Hepatocyte (in vitro differentiated cells): ENCODE data around the gene SRPK2. TPM values are rescaled to one million over a fixed set of nuclear protein-coding genes. Genes with fewer than 3 reads are reported as not detected.
A peak's percentile ranks its signal among the peaks of the same experiment; 100 is the strongest.

Experiments
- DNase-seq: peaks from one replicate; pipeline ENCODE4 v3.0.0-alpha.2; 2016; ENCODE audit warnings: low spot score
- H2AFZ ChIP-seq: fragments of 200-600 bp; sonication (generic); 2 replicates; pipeline ENCODE4 v1.6.0; 2016; ENCODE audit warnings: antibody characterized with exemption, mild to moderate bottlenecking
- H3K27ac ChIP-seq: fragments of 200-600 bp; sonication (generic); 2 replicates; pipeline ENCODE4 v1.5.1; 2016; ENCODE audit warnings: mild to moderate bottlenecking
- H3K27me3 ChIP-seq: fragments of 200-600 bp; sonication (generic); 2 replicates; pipeline ENCODE4 v1.6.1; 2016
- H3K36me3 ChIP-seq: fragments of 200-600 bp; sonication (generic); replicated peaks from 2 replicates; pipeline ENCODE4 v1.5.1; 2016; ENCODE audit warnings: low read depth; ENCODE audit not compliant: insufficient read depth
- H3K4me1 ChIP-seq: fragments of 200-600 bp; sonication (generic); 2 replicates; pipeline ENCODE4 v1.5.1; 2016; ENCODE audit warnings: mild to moderate bottlenecking, moderate library complexity; ENCODE audit not compliant: insufficient read depth
- H3K4me2 ChIP-seq: fragments of 200-600 bp; sonication (generic); 2 replicates; pipeline ENCODE4 v1.6.0; 2016
- H3K4me3 ChIP-seq: fragments of 200-600 bp; sonication (generic); 2 replicates; pipeline ENCODE4 v1.5.1; 2016; ENCODE audit warnings: mild to moderate bottlenecking
- H3K79me2 ChIP-seq: fragments of 200-600 bp; sonication (generic); 2 replicates; pipeline ENCODE4 v1.6.0; 2017; ENCODE audit warnings: mild to moderate bottlenecking
- H3K9me2 ChIP-seq: fragments of 200-600 bp; sonication (generic); replicated peaks from 2 replicates; pipeline ENCODE4 v1.6.0; 2017; ENCODE audit warnings: mild to moderate bottlenecking; ENCODE audit not compliant: insufficient read depth
- H3K9me3 ChIP-seq: fragments of 200-600 bp; sonication (generic); 2 replicates; pipeline ENCODE4 v1.5.1; 2016; ENCODE audit warnings: low read depth, mild to moderate bottlenecking
- H4K20me1 ChIP-seq: fragments of 200-600 bp; sonication (generic); 2 replicates; pipeline ENCODE4 v1.6.0; 2016; ENCODE audit warnings: mild to moderate bottlenecking; ENCODE audit not compliant: insufficient read depth, poor library complexity, severe bottlenecking
- EZH2 ChIP-seq: fragments of 200-600 bp; sonication (generic); IDR thresholded peaks from 2 replicates; pipeline ENCODE4 v1.6.1; 2016; ENCODE audit warnings: antibody characterized with exemption, mild to moderate bottlenecking, borderline replicate concordance
- EZH2phosphoT487 ChIP-seq: fragments of 200-600 bp; sonication (generic); IDR thresholded peaks from one replicate; pipeline ENCODE4 v1.6.1; 2018; ENCODE audit warnings: antibody characterized with exemption, mild to moderate bottlenecking, low read depth, moderate library complexity; ENCODE audit not compliant: unreplicated experiment, severe bottlenecking
- WGBS: methylation state at CpG from one replicate; pipeline ENCODE4 v1.1.6; 2016; ENCODE audit warnings: low lambda C conversion rate; ENCODE audit errors: missing lambda C conversion rate; 5-methylcytosine and 5-hydroxymethylcytosine counted together
- polyA plus RNA-seq: library from polyadenylated mRNA; unstranded; fragments of >200 nt; fragmentation: Nextera tagmentation; extraction: Ambion mirVana; gene quantifications from 2 replicates; pipeline ENCODE4 v1.2.1, GENCODE V29; 2016
- total RNA-seq: library from RNA; depleted of rRNA; stranded (reverse); fragments of >200 nt; gene quantifications from 2 replicates; pipeline ENCODE4 v1.2.3, GENCODE V29; 2014
- TF ChIP-seq, protein P1 (sequence below): fragments of 200-600 bp; sonication (generic); IDR thresholded peaks from 2 replicates; pipeline ENCODE4 v1.5.1; 2016; ENCODE audit warnings: antibody characterized with exemption, mild to moderate bottlenecking; ENCODE audit not compliant: poor library complexity

SRPK2 gene
- total and polyA plus RNA-seq, 2 experiments from 2014 or later, result 41.4 to 46.1 TPM

DNA sequence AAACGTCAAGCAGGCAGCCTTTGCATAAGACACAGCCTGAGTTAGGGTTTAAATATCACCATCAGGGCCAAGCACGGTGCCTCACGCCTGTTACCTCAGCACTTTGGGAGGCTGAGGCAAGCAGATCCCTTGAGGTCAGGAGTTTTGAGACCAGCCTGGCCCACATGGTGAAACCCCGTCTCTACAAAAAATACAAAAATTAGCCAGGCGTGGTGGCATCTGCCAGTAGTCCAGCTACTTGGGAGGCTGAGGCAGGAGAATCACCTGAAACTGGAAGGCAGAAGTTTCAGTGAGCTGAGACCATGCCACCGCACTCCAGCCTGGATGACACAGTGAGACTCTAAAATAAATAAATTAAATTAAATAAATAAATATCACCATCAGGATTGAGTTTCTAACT, 33.0 kb downstream of the SRPK2 start:
- no peaks in the 10 kb centered on the region for H3K9me3 ChIP-seq
- H3K79me2 ChIP-seq, result peaks cover 83% of the 10 kb centered on the region
- no peaks in the 10 kb centered on the region for H3K9me2 ChIP-seq
- 88% methylated on average over 6 of the region's 6 CpGs for WGBS
- no peaks in the 10 kb centered on the region for H3K27me3 ChIP-seq
- H3K4me3 ChIP-seq, result no peak overlapping the region
- H3K4me1 ChIP-seq, result peaks cover 15% of the 10 kb centered on the region
- no peak for DNase-seq
- H3K36me3 ChIP-seq, result no peaks in the 10 kb centered on the region
- H2AFZ ChIP-seq, result no peak overlapping the region
- peaks cover 10% of the 10 kb centered on the region for H4K20me1 ChIP-seq
- H3K27ac ChIP-seq, result no peak overlapping the region
- TF ChIP-seq EZH2 (no peak), EZH2phosphoT487 (no peak)
- TF ChIP-seq, protein P1, sequence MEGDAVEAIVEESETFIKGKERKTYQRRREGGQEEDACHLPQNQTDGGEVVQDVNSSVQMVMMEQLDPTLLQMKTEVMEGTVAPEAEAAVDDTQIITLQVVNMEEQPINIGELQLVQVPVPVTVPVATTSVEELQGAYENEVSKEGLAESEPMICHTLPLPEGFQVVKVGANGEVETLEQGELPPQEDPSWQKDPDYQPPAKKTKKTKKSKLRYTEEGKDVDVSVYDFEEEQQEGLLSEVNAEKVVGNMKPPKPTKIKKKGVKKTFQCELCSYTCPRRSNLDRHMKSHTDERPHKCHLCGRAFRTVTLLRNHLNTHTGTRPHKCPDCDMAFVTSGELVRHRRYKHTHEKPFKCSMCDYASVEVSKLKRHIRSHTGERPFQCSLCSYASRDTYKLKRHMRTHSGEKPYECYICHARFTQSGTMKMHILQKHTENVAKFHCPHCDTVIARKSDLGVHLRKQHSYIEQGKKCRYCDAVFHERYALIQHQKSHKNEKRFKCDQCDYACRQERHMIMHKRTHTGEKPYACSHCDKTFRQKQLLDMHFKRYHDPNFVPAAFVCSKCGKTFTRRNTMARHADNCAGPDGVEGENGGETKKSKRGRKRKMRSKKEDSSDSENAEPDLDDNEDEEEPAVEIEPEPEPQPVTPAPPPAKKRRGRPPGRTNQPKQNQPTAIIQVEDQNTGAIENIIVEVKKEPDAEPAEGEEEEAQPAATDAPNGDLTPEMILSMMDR, result no peak
- no peak overlapping the region for H3K4me2 ChIP-seq

DNA sequence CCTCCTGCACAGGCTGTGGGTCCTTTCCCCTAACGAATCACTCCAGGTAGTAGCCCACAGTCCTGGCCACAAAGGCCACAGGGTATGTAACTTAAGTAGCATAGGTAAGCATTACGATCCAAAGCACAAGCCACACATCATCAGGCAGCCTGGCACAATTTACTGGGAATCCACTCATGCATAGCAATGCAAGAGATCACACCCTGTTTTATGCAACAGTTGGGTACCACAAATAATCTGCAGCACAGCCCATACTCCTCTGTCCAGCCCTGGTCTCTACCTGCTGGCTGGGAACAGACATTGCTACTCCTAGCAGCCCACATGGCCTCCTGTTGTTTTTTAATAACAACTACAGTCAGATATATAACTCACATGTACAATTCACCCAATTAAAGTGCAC, 34.3 kb downstream of the SRPK2 start:
- Histone ChIP-seq H3K9me3 (no peaks in the 10 kb centered on the region), H3K27me3 (no peaks in the 10 kb centered on the region), H2AFZ (no peak overlapping the region), H3K4me3 (no peak overlapping the region), H3K36me3 (no peaks in the 10 kb centered on the region), H3K9me2 (no peaks in the 10 kb centered on the region), H3K4me2 (no peak overlapping the region), H3K27ac (no peak overlapping the region), H3K4me1 (peaks cover 15% of the 10 kb centered on the region), H3K79me2 (peaks cover 90% of the 10 kb centered on the region), H4K20me1 (peaks cover 10% of the 10 kb centered on the region)
- 86% methylated on average over 2 of the region's 2 CpGs for WGBS
- TF ChIP-seq EZH2, result no peak
- no peak for TF ChIP-seq EZH2phosphoT487
- no peak for DNase-seq

DNA sequence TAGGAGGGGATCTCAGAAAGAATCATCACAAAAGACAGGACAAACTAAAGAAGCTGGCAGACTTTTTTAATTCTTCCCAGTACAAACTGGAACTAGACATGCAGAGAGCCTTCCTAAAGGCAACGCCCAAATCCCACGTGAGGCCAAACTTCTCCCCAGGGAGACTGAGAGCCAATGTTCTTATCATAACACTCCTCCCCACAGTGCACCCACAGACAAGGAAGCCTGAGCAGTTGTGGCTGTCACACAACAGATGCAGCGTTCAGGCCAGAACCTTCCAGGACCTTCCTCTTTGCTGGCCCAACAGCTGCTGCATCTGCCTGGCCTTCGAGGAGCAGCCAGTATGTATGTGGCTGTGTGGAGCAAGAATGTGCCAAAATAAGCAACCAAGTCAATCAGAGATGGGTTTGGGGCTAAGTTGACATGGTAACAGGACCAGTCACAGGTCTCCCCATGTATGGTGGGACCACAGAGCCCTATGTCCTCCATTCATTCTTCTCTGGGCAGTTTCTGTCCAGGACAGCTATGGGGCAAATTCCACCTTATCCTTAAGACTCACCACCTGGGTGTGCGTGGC, 34.9 kb downstream of the SRPK2 start:
- Histone ChIP-seq H2AFZ (no peak overlapping the region), H3K79me2 (peaks cover 92% of the 10 kb centered on the region), H3K4me2 (no peak overlapping the region), H3K36me3 (no peaks in the 10 kb centered on the region), H3K4me1 (peaks cover 15% of the 10 kb centered on the region), H3K9me3 (no peaks in the 10 kb centered on the region), H3K27ac (peak overlapping the region; percentile 13), H3K4me3 (no peak overlapping the region), H3K9me2 (no peaks in the 10 kb centered on the region), H3K27me3 (no peaks in the 10 kb centered on the region), H4K20me1 (peaks cover 10% of the 10 kb centered on the region)
- TF ChIP-seq, protein P1, result no peak
- TF ChIP-seq EZH2phosphoT487 (no peak), EZH2 (no peak)
- WGBS, result 81% methylated on average over 5 of the region's 5 CpGs
- DNase-seq, result no peak

DNA sequence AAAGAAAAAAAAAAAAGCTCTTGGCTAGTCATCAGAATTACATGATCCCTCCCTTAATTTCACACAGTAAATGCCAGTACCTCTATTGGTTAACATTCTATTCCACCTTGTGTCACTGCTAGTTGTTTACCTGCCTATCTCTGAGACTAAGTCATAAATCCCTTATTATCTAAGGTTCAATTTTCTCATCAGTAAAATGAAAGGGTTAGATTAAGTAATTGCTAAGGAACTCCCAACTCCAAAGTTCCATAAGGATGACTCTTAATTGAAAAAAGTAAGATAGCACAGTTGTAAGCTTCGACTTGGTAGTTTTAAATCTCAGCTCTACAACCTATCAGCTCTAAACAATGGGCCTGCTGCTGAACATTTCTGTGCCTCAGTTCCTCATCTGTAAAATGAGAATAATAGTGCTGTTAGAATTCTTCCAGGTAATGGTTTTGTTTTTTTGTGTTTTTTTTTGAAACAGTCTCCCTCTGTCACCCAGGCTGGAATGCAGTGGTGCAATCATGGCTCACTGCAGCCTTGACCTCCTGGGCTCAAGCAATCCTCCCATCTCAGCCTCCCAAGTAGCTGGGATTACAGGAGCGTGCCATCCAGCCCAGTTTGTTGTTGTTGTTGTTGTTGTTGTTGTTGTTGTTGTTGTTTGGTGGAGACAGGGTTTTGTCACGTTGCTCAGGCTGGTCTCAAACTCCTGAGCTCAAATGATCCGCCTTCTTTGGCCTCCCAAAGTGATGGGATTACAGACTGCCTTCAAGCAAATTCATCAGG, 35.6 kb downstream of the SRPK2 start:
- Histone ChIP-seq H3K4me3 (no peak overlapping the region), H4K20me1 (peaks cover 10% of the 10 kb centered on the region), H3K9me2 (no peaks in the 10 kb centered on the region), H3K36me3 (no peaks in the 10 kb centered on the region), H3K27ac (peak overlapping the region; percentile 84), H3K27me3 (no peaks in the 10 kb centered on the region), H2AFZ (no peak overlapping the region), H3K9me3 (no peaks in the 10 kb centered on the region), H3K4me2 (no peak overlapping the region), H3K79me2 (peaks cover 88% of the 10 kb centered on the region), H3K4me1 (peaks cover 15% of the 10 kb centered on the region)
- TF ChIP-seq, protein P1, result no peak
- no peak for TF ChIP-seq EZH2
- no peak for TF ChIP-seq EZH2phosphoT487
- 81% methylated on average over 4 of the region's 4 CpGs for WGBS
- DNase-seq, result no peak
